Aorta (tissue), 5 donors: ENCODE data around the gene COX15. TPM values are rescaled to one million over a fixed set of nuclear protein-coding genes. Genes with fewer than 3 reads are reported as not detected.
"Not testable (repeated sequence)": the region's sequence is repeated elsewhere in the genome, so short reads cannot be mapped to it uniquely, and the experiment has no call there.

Experiments used
- ATAC-seq: fragments of 200-7000 bp; cut with Tn5 transposase; one replicate; pipeline ENCODE4 v1.9.1; 2022; ENCODE audit warnings: moderate library complexity; ENCODE audit not compliant: low FRiP score
- DNase-seq, 2 donors: peaks; one replicate each; pipeline ENCODE4 v3.0.0-alpha.2; 2020
- H3K27ac ChIP-seq, 2 donors: one replicate each; pipeline ENCODE4 v1.5.1; 2013; ENCODE audit warnings: low read length in 2 of 2, mild to moderate bottlenecking in 2 of 2, moderate library complexity in 2 of 2, control low read depth in 1 of 2, inconsistent platforms in 1 of 2, low read depth in 1 of 2
- H3K27me3 ChIP-seq, 2 donors: one replicate each; pipeline ENCODE4 v1.6.1; 2013; ENCODE audit warnings: control low read depth in 1 of 2, low read length in 1 of 2, mild to moderate bottlenecking in 1 of 2, moderate library complexity in 1 of 2; ENCODE audit not compliant: insufficient read depth in 2 of 2, control insufficient read depth in 1 of 2
- H3K36me3 ChIP-seq, 2 donors: one replicate each; pipeline ENCODE4 v1.6.1; 2013; ENCODE audit warnings: control low read depth in 1 of 2, low read length in 1 of 2, mild to moderate bottlenecking in 1 of 2; ENCODE audit not compliant: insufficient read depth in 2 of 2, control insufficient read depth in 1 of 2
- H3K4me1 ChIP-seq, 2 donors: one replicate each; pipeline ENCODE4 v1.6.1; 2013; ENCODE audit warnings: low read length in 2 of 2, control low read depth in 1 of 2, mild to moderate bottlenecking in 1 of 2, moderate library complexity in 1 of 2; ENCODE audit not compliant: insufficient read depth in 2 of 2, control insufficient read depth in 1 of 2
- H3K4me3 ChIP-seq, 2 donors: one replicate each; pipeline ENCODE4 v1.5.1; 2013; ENCODE audit warnings: low read length in 2 of 2, control low read depth in 1 of 2, mild to moderate bottlenecking in 1 of 2
- H3K9me3 ChIP-seq: one replicate; pipeline ENCODE4 v1.6.1; 2013; ENCODE audit warnings: mild to moderate bottlenecking, low read length; ENCODE audit not compliant: control insufficient read depth
- WGBS, 2 donors: extraction: QIAGEN DNeasy Blood & Tissue Kit; methylation state at CpG; one replicate each; pipeline ENCODE4 v1.1.7; 2013; 5-methylcytosine and 5-hydroxymethylcytosine counted together
- intact Hi-C, 2 donors: fragments of 100-400 bp; cut with DNase I; formaldehyde crosslinking; loops; one replicate each; pipeline versions ENCODE4 v1.14.2 to v1.15.0; 2022
- polyA plus RNA-seq, 2 donors: library from polyadenylated mRNA; stranded (reverse); fragments of 200-250 nt; gene quantifications; one replicate each; pipeline ENCODE4 v1.2.3, GENCODE V29; 2013
- total RNA-seq, 2 donors: library from RNA; stranded (reverse); fragmentation: NEBNext Ultra II Directional; extraction: Animal tissue kit (Norgen Biotek cat#: 25700); gene quantifications; one replicate each; pipeline ENCODE4 v1.2.1, GENCODE V29; 2021
- donor health status: healthy with polysubstance abuse.
- donor health status: Bipolar disorder and iron deficiency.
- donor health status: DM: no; HTN: no; CAD: no.
- donor health status: DM: no; HTN: no; CAD: no.
- donor health status: DM: yes; HTN: yes; CAD: no.

Gene COX15
- total and polyA plus RNA-seq, 4 donors: 10.0 to 27.2 (median 16.1) TPM

GRCh38 chr10:99746166-99746565 is 14.2 kb upstream of the COX15 start:
- not testable (repeated sequence) for ATAC-seq, H3K27me3 ChIP-seq, H3K4me3 ChIP-seq, H3K36me3 ChIP-seq, H3K4me1 ChIP-seq, H3K9me3 ChIP-seq, H3K27ac ChIP-seq, DNase-seq
- intact Hi-C loops: loop anchor here in 1 of 2 donors (10.0 kb wide), 2 partner anchors 311 to 439 kb away; partner anchors contain the start of genes ERLIN1 and GOT1
- WGBS, 2 donors: 85 to 89% methylated on average over 2 of the region's 2 CpGs

GRCh38 chr10:99743841-99744240 is 11.9 kb upstream of the COX15 start:
- Histone ChIP-seq H3K27me3 (no peaks in the 10 kb centered on the region), H3K9me3 (no peaks in the 10 kb centered on the region), H3K4me1 (no peaks in the 10 kb centered on the region), H3K36me3 (peaks cover 1 to 9% of the 10 kb centered on the region in 2 donors), H3K27ac (no peak overlapping the region), H3K4me3 (no peak overlapping the region)
- DNase-seq: no peak
- intact Hi-C loops: loop anchor here in 1 of 2 donors (10.0 kb wide), 2 partner anchors 309 to 441 kb away; partner anchors contain the start of genes ERLIN1 and GOT1
- WGBS, 2 donors: 18 to 22% methylated on average over 3 of the region's 3 CpGs
- ATAC-seq: no peak

GRCh38 chr10:99742701-99743100 is 10.8 kb upstream of the COX15 start:
- ATAC-seq: no peak
- peaks cover 1 to 9% of the 10 kb centered on the region in 2 donors for H3K36me3 ChIP-seq
- H3K4me3 ChIP-seq: no peak overlapping the region
- 80 to 81% methylated on average over 2 of the region's 2 CpGs for WGBS, 2 donors
- no peaks in the 10 kb centered on the region for H3K4me1 ChIP-seq
- no peaks in the 10 kb centered on the region for H3K27me3 ChIP-seq
- peak overlapping the region in 1 of 2 donors; percentile 12 for H3K27ac ChIP-seq
- DNase-seq: no peak
- H3K9me3 ChIP-seq: no peaks in the 10 kb centered on the region
- intact Hi-C loops: loop anchor here in 1 of 2 donors (10.0 kb wide), 2 partner anchors 308 to 442 kb away; partner anchors contain the start of genes ERLIN1 and GOT1

- Histone ChIP-seq H3K4me3 (no peak overlapping the region), H3K36me3 (peaks cover 0 to 9% of the 10 kb centered on the region in 2 donors), H3K27me3 (no peaks in the 10 kb centered on the region), H3K9me3 (no peaks in the 10 kb centered on the region), H3K4me1 (no peaks in the 10 kb centered on the region), H3K27ac (no peak overlapping the region)
- DNase-seq: no peak
- ATAC-seq: no peak
- intact Hi-C loops: loop anchor here in 1 of 2 donors (10.0 kb wide), 2 partner anchors 307 to 443 kb away; partner anchors contain the start of genes ERLIN1 and GOT1
Observed at GRCh38 chr10:99742254-99742653, 10.3 kb upstream of the COX15 start.

GRCh38 chr10:99740933-99741559 is 9.1 kb upstream of the COX15 start:
- H3K27me3 ChIP-seq: no peaks in the 10 kb centered on the region
- 96 to 98% methylated on average over 3 of the region's 3 CpGs for WGBS, 2 donors
- H3K27ac ChIP-seq: no peak overlapping the region
- peaks cover 0 to 9% of the 10 kb centered on the region in 2 donors for H3K36me3 ChIP-seq
- no peaks in the 10 kb centered on the region for H3K4me1 ChIP-seq
- DNase-seq (no peak), ATAC-seq (no peak)
- no peaks in the 10 kb centered on the region for H3K9me3 ChIP-seq
- H3K4me3 ChIP-seq: no peak overlapping the region
- intact Hi-C loops: loop anchor here in 1 of 2 donors (10.0 kb wide), 2 partner anchors 306 to 444 kb away; partner anchors contain the start of genes ERLIN1 and GOT1

- intact Hi-C loops: loop anchor here in 1 of 2 donors (10.0 kb wide), 2 partner anchors 305 to 445 kb away; partner anchors contain the start of genes ERLIN1 and GOT1
- ATAC-seq (no peak), DNase-seq (no peak)
- Histone ChIP-seq H3K9me3 (no peaks in the 10 kb centered on the region), H3K27ac (no peak overlapping the region), H3K36me3 (peaks cover 0 to 9% of the 10 kb centered on the region in 2 donors), H3K4me3 (no peak overlapping the region), H3K4me1 (no peaks in the 10 kb centered on the region), H3K27me3 (no peaks in the 10 kb centered on the region)
- 92 to 97% methylated on average over 2 of the region's 2 CpGs for WGBS, 2 donors
Observed at GRCh38 chr10:99740260-99740659, 8.3 kb upstream of the COX15 start.

- intact Hi-C loops: loop anchor here (5.0 to 10.0 kb wide), 2 partner anchors 53 to 109 kb away; partner anchors contain the start of gene SLC25A28 (in 2 of the 2)
- not testable (repeated sequence) for H3K27me3 ChIP-seq, H3K9me3 ChIP-seq, H3K4me3 ChIP-seq, ATAC-seq, H3K36me3 ChIP-seq, H3K4me1 ChIP-seq, DNase-seq, H3K27ac ChIP-seq
- 96 to 98% methylated on average over 10 of the region's 10 CpGs for WGBS, 2 donors
Observed at GRCh38 chr10:99734111-99734510, 2.2 kb upstream of the COX15 start.

GRCh38 chr10:99733366-99733765 is 1.4 kb upstream of the COX15 start:
- DNase-seq: no peak
- Histone ChIP-seq H3K4me3 (no peak overlapping the region), H3K27ac (no peak overlapping the region), H3K9me3 (no peaks in the 10 kb centered on the region), H3K36me3 (no peaks in the 10 kb centered on the region), H3K4me1 (no peaks in the 10 kb centered on the region), H3K27me3 (no peaks in the 10 kb centered on the region)
- WGBS, 2 donors: 90 to 93% methylated on average over 8 of the region's 8 CpGs
- intact Hi-C loops: loop anchor here (5.0 to 10.0 kb wide), 2 partner anchors 54 to 109 kb away; partner anchors contain the start of gene SLC25A28 (in 2 of the 2)
- ATAC-seq: no peak
